ENCODE results near the gene SMIM3.
"Not testable (repeated sequence)": the region's sequence is repeated elsewhere in the genome, so short reads cannot be mapped to it uniquely, and the experiment has no call there.

The SMIM3 gene

GRCh38 chr5:150765011-150765798, 13.4 kb upstream of the SMIM3 start:
- DNase-seq (ENCODE audit: low read depth) = no peak

DNA sequence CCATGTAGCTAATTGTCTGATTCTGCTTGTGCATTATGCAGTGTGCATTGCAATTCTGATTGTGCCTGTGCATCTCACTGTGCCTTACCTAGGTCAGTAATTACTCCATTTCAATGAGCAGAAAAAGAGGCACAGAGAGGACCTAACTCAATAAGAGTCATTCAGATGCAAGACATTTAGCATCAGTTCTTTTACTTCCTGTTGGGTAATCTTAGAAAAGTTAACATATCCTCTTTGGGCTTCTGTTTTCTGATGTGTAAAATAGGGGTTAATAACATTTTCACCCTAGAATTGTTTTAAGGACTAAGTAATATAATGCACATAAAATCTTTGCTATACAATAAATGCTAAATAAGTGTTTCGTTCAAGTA, 12.8 kb upstream of the SMIM3 start:
- DNase-seq (ENCODE audit: low read depth) = no peak

DNA sequence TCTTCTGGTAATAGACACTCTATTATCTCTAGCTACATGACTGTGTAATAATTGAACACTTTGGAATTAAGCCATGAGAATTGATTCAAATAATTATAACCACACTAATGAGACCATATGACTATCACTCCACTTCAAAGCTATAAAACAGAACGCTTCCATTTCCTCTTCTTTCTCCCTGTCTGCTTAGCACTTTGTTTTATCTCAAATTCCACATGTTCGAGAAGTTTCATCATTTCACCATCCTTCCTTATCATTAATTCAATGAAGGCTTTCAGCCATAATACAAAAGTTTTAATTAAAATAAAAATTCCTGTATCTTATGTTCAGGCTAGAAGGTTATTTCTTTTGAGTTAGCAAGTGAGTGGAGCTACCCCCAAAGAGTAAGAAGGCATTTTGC, 12.3 kb upstream of the SMIM3 start:
- DNase-seq (ENCODE audit: low read depth) = no peak

DNA sequence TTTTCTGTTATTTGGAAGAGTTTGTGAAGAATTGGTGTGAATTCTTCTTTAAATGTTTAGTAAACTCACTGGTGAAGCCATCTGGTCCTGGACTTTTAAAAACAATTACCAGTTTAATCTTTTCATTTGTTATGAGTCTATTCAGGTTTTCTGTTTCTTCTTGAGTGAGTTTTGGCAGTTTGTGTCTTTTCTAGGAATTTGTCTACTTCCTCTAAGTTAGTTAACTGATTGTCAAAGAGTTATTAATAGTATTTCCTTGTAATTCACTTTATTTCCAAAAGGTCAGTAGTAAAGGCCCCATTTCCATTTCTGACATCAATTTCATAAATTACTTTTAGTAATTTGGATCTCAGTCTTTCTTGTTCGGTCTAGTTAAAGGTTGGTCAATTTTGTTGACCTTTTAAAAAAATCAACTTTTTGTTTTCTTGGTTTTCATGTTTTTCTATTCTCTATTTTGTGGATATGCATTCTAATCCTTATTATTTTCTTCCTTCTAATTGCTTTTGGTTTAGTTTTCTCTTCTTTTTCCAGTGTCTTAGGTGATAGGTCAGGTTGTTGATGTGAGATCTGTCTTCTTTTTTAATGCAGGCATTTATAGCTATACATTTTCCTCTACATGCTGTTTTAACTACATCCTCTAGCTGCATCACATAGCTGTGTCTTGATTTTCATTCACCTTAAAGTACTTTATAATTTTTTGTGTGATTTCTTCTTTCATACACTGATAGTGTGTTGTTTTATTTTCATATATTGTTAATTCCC, 7.3 kb upstream of the SMIM3 start:
- DNase-seq (ENCODE audit: low read depth) = no peak

- DNase-seq (ENCODE audit: low read depth) = peak; percentile 54
These were observed 4.4 kb upstream of the SMIM3 start for GRCh38 chr5:150774145-150774544.

DNA sequence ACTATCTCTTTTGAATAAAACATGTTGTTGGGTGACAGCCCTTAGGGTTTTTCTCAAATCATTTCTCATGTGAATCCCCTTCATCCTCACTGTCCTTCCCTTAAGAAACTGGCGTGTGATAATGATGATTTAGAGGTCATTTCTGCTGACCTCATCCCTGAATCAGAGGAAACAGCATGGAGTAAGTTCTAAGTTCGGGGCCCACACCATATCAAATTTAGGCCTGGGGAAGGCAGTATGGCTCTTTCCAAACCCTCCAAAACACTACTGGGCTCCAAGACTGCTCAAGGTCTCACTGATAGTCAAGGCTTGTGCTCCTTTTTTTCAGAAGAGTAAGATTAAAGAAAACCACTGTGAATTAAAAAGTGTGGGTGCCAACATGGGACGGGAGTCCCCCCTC, 872 bp upstream of the SMIM3 start:
- DNase-seq (ENCODE audit: low read depth) = no peak

DNA sequence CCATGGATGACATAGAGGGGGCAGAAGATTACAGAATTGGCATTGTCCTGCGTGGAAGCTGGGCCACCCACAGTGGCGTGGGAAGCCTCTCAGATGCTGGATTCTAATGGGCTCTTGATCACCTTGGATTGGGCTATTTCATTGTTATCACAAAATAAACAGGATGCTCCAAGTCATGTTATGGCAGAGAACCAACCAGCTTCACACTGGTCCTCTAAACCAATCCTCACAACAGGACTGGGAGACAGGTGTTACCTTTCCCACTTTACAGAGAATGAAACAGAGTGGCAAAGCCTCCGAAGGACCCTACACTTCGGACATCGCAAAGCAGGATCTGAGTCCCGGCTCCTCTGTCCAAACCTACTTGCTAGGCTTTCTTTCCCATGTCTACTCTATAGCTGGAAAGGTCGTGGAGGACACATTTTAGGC, 455 bp upstream of the SMIM3 start:
- DNase-seq (ENCODE audit: low read depth) = no peak

DNA sequence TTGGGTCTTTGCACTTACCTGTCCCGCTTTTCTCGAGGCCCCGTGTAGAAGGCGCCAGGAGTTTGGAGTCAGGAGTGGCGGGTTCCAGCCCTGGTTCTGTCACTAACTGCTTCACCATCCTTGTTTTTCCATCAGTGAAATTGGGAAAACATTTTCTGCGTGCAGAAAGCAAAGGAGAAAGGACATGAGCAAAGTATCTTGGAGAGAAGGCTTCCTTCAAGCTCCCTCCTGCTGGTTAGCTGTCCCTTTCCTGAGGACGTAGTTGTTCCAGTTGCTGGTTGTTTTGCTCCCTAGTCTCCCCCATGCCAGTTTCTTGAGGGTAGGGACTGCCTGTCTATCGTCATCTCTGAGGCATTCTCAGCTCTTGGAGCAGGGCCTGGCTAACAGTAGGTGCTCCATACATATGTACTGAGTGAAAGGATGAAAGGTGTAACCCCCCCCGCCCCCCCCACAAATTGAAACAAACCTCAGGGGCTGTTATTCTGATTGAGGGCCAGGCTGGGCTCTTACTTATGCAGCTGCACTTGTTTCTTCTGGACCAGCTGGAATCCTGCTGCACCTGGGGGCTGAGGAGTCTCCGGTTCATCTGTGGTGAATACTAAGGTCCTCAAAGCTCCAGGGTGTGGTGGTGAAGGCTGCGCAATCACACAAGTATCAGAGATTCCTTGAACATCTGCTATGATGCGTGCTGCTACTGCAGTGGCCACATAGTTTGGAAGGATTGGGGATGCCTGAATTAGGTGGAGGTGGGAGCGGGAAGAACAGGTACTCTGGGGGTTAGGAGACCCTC, 1.0 kb downstream of the SMIM3 start:
- no peak for DNase-seq (ENCODE audit: low read depth)

GRCh38 chr5:150780187-150780692, 1.7 kb downstream of the SMIM3 start:
- no peak for DNase-seq (ENCODE audit: low read depth)

GRCh38 chr5:150780816-150781221, 2.3 kb downstream of the SMIM3 start:
- DNase-seq (ENCODE audit: low read depth) = no peak

GRCh38 chr5:150781706-150782614, 3.4 kb downstream of the SMIM3 start:
- no peak for DNase-seq (ENCODE audit: low read depth)

DNA sequence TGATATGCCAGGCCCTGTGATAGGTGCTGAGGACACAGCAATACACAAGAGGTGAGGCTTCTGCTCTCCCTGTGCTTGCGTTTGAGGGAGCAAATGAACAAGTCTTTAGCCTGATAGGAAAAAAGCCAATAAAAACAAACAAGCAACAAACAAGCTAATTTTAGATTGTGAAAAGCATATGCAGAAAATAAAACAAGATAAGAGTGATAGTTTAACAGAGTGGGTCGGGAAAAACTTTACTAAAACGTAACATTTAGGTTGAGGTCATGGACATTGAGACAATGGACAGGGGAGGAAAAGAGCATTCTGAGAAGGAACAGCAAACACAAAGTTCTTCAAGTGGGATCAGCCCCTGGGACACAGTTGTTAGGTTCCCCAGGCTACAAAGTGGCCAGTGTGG, 4.3 kb downstream of the SMIM3 start:
- DNase-seq (ENCODE audit: low read depth) = no peak

DNA sequence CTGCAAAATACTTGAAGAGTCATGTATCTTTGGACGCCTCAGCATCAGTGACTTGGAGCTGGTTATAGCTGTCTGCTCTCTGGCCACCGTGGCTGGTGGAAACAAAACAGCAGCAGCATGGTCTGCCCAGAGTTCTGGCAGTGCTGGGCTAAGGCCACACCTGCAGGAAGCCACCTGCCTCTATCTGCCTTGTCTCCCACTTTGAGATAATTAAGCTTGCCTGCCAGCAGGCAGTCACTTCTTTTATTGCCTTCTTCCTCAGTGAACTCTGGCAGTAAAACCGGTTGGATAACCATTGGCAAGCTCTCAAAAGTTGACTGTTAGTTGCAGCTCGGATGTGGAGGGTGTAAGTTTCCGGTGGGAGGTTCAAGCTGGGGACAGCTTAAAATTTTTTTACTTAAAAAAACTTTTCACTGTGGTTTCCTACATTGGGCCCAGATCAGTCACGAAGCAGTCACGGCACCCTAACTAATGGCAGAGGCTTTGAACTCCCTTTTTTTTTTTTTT, 4.9 kb downstream of the SMIM3 start:
- DNase-seq (ENCODE audit: low read depth) = no peak

GRCh38 chr5:150785950-150786349, 7.4 kb downstream of the SMIM3 start:
- no peak for DNase-seq (ENCODE audit: low read depth)

- DNase-seq (ENCODE audit: low read depth) = no peak
These were observed 8.3 kb downstream of the SMIM3 start for GRCh38 chr5:150786876-150787275.

- no peak for DNase-seq (ENCODE audit: low read depth)
These were observed 9.1 kb downstream of the SMIM3 start for GRCh38 chr5:150787656-150788055.

DNA sequence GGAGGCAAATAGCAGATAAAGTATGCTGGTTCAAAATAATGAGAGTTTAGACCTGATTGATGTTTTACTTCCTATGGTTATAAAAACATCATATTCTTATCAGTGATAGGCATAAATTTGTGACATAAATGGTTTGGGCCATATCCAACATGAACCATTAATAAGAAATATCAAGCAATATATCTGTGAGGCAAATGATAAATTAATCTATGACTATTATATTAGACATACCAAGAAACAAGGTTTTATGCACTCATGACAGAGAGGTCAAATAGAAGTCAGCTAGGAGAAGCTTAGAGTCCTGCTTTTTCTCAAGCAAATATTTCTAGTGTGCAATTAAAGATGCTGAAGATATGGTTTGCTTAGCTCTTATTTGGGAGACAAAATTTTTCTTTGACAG, 10.4 kb downstream of the SMIM3 start:
- no peak for DNase-seq (ENCODE audit: low read depth)

- DNase-seq (ENCODE audit: low read depth) = no peak
These were observed 10.9 kb downstream of the SMIM3 start for GRCh38 chr5:150789450-150789849.

DNA sequence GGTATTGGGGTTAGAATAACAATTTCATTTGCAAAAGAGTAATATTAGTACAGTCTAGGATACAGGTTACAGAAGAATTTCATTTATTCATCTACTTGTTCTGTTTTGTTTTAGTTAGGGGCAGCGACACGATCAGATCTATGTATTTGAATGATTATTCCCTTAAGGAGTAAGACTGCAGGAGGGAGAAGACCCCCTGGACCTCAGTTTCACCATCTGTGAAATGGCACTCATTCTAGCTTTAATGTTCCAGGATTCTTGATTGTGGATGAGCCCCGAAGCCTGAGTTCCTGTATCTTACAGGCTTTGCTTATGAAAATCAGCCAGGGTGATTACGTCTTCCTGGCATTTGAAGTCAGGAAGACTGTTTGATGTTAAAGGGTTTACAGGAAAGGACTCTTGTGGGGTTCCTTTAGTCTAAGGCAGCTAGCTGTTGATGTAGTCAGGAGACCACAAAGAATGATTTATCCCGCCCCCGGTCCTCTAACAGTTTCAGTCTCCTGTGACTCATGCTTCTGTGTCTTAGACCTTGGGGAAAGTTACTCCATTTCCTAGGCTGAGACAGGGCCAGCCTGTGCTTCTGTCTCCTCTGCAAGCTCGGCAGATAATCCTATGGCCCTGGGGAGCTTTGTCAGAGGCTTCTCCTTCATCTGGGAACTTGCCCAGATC, 11.5 kb downstream of the SMIM3 start:
- no peak for DNase-seq (ENCODE audit: low read depth)

- DNase-seq (ENCODE audit: low read depth) = no peak
These were observed 13.0 kb downstream of the SMIM3 start for GRCh38 chr5:150791536-150791935.

DNA sequence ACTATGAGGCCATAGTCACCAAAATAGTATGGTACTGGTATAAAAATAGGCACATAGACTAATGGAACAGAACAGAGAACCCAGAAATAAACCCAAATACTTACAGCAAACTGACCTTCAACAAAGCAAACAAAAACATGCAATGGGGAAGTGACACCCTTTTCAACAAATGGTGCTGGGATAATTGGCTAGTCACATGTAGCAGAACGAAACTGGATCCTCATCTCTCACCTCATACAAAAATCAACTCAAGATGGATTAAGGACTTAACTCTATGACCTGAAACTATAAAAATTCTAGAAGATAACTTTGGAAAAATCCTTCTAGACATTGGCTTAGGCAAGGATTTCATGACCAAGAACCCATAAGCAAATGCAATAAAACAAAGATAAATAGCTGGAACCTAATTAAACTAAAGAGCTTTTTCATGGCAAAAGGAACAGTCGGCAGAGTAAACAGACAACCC, 14.9 kb downstream of the SMIM3 start:
- DNase-seq (ENCODE audit: low read depth) = not testable (repeated sequence)

All from CMK (cell line).